Ecto neural progenitor cell (in vitro differentiated cells): ENCODE measurements around the gene ANAPC1.
"Not testable (repeated sequence)": the region's sequence is repeated elsewhere in the genome, so short reads cannot be mapped to it uniquely, and the experiment has no call there.

Source experiments
- DNase-seq: peaks from one replicate; pipeline ENCODE4 v3.0.0-alpha.2; 2018; ENCODE audit warnings: low spot score

Gene ANAPC1

GRCh38 chr2:111782195-111782594 is 101.8 kb downstream of the ANAPC1 start:
- not testable (repeated sequence) for DNase-seq

DNA sequence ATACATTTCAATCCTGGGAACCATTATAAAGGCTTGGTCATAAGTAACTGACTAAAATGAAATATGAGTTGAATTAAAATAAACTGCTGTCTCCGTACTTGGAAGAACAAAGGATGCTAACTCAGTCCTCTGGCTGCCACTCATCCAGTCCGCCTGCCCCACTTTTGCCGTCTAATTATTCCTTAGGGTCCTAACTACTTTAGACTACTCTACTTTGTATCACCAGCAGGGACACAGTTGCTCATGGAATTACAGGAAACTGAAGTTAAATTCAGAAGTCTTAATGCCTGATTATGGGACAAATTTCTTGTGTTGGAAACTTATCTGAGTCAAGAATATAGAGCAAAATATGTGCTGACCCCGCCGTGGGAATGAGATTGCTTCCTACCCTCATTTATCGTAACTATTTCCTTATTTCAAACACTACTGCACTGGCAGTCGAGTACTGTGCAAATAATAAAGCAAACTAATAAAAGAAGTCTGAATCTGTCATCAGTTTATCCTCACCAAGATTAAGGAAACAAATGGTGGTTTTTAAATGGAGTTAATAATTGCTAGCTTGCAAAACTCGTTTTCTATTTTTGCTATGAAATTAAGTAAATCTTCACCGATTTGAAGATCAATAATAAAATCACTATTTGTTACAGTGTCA is 102.4 kb downstream of the ANAPC1 start:
- not testable (repeated sequence) for DNase-seq

DNA sequence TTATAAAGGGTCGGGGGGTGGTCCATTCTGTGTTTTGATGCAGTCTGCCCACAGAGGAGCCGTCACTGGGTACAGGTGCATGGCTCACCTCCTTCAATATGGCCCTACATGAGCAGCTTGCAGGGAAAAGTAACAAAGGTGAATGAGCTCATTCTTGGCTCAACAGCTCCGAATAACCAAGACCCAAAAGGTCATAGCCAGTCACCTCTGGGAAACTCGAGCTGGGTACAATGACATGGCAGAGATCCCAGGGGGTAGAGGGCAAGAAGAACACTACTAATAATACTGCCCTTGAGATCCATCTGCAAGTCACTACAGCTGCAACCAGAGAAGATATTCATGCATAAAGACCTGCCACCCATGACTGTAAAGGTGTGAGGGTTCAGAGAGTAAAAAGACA is 106.8 kb downstream of the ANAPC1 start:
- not testable (repeated sequence) for DNase-seq

GRCh38 chr2:111776296-111776695 is 107.7 kb downstream of the ANAPC1 start:
- not testable (repeated sequence) for DNase-seq

DNA sequence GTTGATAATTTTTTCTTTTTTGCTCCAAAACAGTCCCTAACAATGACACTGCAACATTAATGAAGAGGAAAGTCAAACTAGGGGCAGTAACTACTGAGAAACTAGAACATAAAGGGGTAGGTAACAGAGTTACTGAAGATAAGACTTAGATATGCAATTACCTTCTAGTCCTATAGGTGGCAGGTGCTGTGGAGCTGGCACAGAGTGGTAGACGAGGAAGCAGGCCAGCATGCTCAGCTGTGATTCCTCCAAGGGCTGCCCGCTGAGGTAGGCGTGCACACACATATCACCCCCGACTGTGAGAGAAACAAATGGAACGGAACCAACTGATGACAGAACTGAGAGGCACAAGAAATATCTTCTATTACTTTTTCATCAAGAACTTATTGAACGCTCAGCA is 111.8 kb downstream of the ANAPC1 start:
- DNase-seq: not testable (repeated sequence)

DNA sequence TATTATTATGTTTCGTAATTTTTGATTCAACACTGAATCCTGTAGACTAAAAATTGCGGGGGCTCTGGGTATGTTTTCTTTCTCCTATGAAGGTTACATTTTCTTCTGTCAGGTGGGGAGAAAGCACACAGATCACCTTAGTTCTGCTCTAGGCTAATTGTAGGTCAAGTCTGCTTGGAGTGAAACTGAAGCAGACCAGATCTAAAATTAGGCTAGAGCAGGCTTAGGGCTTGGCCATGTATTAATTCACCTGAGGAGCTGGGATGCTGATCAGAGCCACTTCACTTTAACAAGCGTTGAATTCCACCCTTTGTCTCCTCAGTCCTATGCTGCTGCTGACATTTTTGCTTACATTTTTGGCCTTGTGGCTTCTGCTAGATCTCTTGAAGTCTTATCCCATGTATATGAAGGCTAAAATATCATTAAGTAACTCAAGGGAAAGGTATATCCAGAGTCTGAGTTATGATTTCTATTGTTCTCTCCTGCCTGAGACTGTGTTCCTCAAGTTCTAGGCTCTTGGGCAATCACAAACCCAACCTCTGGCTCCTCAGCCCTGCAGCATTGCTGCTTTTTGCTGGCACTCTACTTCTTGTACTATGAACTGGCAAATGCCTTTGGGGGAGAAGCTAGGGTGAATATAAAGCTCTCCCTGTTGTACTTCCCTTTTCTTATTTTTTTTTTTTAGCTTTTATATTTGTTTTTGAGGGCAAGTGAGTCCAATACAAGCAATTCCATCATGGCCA is 112.9 kb downstream of the ANAPC1 start:
- DNase-seq: not testable (repeated sequence)

GRCh38 chr2:111768266-111769190 is 115.5 kb downstream of the ANAPC1 start:
- not testable (repeated sequence) for DNase-seq

GRCh38 chr2:111767087-111767486 is 116.9 kb downstream of the ANAPC1 start:
- not testable (repeated sequence) for DNase-seq

DNA sequence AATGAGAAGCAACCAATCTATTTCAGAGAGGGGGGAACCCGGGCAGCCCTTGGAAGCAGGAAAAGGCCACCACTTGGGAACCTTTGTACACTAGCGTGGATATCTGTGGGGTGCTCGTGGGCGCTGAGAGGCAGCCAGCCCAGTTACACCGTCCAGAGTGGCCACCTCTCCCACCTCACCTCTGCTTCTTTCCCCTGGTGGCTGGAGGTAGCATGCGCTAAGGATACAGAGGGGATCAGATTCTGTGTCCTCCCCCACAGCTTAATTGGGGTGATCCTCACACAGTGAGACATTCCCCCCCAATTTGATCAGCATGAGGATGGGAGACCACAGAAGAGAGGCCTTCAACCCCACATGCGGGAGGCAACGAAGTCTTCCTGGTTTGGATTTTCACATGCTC is 117.7 kb downstream of the ANAPC1 start:
- DNase-seq: not testable (repeated sequence)

GRCh38 chr2:111764151-111764550 is 119.8 kb downstream of the ANAPC1 start:
- DNase-seq: not testable (repeated sequence)

DNA sequence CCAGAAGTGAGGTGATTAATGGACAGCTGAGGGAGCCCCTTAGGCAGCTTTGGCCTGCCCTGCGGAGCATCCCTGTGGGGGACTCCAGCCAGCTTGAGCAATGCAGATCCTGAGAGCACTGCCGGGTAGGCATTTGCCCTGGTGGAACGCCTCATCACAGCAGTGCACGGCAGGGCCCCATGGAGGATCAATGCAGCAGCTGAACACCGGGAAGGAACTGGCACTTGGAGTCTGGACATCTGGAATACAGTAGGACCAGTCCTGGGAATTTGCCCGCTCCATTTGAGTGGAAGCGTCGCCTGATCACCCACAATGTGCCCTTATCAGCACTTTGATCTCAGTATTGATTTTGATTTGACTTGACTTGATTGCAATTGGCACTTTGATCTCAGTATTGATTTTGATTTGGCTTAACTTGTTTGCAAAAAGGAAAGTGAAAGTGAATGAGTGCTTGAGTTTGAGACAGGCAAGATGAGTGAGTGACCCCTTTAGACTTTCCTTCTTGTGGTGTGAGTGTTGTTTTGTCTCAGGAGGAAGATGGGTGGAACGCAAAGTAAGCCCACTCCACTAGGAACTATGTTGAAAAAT is 123.2 kb downstream of the ANAPC1 start:
- not testable (repeated sequence) for DNase-seq

- DNase-seq: not testable (repeated sequence)
Observed at GRCh38 chr2:111752533-111752932, 131.5 kb downstream of the ANAPC1 start.

DNA sequence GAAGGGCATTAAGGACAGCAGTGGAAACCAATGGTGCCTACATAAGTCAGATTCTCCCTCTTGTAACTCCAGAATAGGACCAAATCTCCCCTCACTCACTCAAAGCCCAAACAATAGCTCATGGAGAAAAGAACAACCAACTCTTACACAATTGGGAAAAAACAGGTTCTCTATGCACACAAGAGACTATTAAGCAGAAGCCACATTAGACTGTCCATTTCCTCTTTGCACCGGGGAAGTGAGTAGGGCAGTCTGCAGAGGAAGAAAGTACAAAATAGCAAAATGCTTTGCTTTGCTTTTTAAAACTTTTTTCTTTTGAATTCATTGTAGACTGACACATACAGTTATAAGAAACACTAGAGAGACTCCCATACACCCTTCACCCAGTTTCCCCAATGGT is 133.4 kb downstream of the ANAPC1 start:
- not testable (repeated sequence) for DNase-seq

GRCh38 chr2:111748429-111748828 is 135.6 kb downstream of the ANAPC1 start:
- not testable (repeated sequence) for DNase-seq

- not testable (repeated sequence) for DNase-seq
Observed at GRCh38 chr2:111747410-111748115, 136.4 kb downstream of the ANAPC1 start.

GRCh38 chr2:111744751-111745150 is 139.2 kb downstream of the ANAPC1 start:
- not testable (repeated sequence) for DNase-seq

- DNase-seq: not testable (repeated sequence)
Observed at GRCh38 chr2:111741517-111741916, 142.5 kb downstream of the ANAPC1 start.

GRCh38 chr2:111735838-111736721 is 147.9 kb downstream of the ANAPC1 start:
- not testable (repeated sequence) for DNase-seq

DNA sequence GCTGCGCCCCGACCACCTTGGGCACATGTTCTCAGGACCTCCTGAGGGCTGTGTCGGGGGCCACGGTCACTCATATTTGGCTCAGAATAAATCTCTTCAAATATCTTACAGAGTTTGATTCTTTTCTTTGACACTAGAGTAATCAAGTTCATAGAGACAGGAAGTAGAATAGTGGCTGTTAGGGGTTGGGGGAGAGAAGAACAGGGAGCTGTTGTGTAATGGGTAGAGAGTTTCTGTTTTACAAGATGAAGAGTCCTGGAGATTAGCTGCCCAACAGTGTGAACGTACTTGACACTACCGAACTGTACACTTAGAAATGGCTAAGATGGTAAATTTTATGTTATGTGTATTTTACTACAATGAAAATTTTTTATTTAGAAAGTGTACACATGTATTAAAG is 148.6 kb downstream of the ANAPC1 start:
- not testable (repeated sequence) for DNase-seq

GRCh38 chr2:111729812-111730458 is 154.1 kb downstream of the ANAPC1 start:
- DNase-seq: not testable (repeated sequence)
